H7 (cell line): ENCODE measurements around the gene HPN. TPM values are rescaled to one million over a fixed set of nuclear protein-coding genes. Genes with fewer than 3 reads are reported as not detected.
"Not testable (repeated sequence)": the region's sequence is repeated elsewhere in the genome, so short reads cannot be mapped to it uniquely, and the experiment has no call there.

Source experiments
- DNase-seq: peaks from one replicate; pipeline ENCODE4 v3.0.0; 2012
- H3K27me3 ChIP-seq: 2 replicates; pipeline ENCODE4 v1.6.0; 2011; ENCODE audit warnings: mild to moderate bottlenecking, low read length; ENCODE audit not compliant: control insufficient read depth, insufficient read depth
- H3K36me3 ChIP-seq: replicated peaks from 2 replicates; pipeline ENCODE4 v1.5.1; 2011; ENCODE audit warnings: low read length; ENCODE audit not compliant: control insufficient read depth, insufficient read depth
- H3K4me3 ChIP-seq: 2 replicates; pipeline ENCODE4 v1.5.1; 2011; ENCODE audit warnings: low read depth, mild to moderate bottlenecking, control low read depth, low read length, moderate library complexity; ENCODE audit not compliant: insufficient read depth
- total RNA-seq: library from RNA; depleted of rRNA; stranded (reverse); fragments of >200 nt; shearing (Covaris generic); gene quantifications from 2 replicates; pipeline ENCODE4 v1.2.3, GENCODE V29; 2014

Gene HPN
- total RNA-seq, 1 experiment from 2014 or later = 6.1 TPM

DNA sequence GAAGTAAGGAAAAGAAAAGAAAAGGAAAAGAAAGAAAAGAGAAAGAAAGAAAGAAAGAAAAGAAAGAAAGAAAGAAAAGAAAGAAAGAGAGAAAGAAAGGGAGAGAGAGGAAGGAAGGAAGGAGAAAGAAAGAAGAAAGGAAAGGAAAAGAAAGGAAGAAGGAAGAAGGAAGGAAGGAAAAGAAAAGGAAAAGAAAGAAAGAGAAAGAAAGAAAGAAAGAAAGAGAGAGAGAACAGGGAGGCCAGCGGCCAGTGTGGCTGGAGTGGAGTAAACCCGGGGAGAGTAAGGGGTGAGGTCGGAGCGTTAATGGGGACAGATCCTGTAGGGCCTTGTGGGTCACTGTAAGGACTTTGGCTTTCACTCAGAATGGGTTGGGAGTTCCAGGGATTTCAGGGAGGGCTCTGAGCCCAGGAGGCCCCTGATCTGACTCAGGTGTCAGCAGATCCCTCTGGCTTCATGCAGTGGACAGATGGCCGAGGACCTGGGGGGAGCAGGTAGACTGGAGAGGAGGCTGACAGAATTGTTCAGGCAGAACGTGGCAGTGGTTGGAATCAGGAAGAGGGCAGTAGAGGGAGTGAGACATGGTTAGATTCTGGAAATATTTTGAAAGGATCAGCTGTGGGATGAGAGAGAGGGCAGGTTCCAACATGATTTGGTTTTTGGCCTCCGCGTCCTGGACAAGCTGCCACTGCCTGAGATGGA, 54.3 kb downstream of the HPN start:
- H3K27me3 ChIP-seq = no peaks in the 10 kb centered on the region
- DNase-seq = peak; percentile 67
- H3K4me3 ChIP-seq = no peak overlapping the region
- no peaks in the 10 kb centered on the region for H3K36me3 ChIP-seq

DNA sequence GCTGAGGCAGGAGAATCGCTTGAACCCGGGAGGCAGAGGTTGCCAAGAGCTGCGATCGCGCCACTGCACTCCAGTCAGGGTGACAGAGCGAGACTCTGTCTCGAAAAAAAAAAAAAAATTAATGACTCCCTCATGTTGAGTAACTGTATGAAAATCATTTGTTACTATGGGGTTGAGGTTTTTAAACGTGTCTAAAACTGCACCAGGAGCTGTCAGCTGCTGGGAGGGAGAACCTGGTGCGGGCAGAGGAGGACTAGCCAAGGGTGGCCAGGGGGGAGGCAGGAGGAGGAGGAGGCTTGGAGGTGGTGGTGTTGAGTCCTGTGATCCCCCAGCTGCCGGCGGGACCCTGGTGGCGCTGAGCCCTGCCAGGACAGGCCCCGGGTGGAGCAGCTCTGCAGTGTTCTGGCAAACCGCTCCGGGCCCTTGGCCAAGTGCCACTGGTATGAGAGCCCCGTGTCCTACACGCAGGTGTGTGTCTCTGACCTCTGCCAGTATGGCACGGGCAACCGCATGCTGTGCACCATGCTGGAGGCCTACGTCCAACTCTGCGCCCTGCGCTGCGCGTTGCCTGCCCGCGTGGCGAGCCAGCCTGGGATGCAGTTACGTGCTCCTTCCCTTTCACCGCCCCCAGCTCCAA, 57.0 kb downstream of the HPN start:
- DNase-seq = no peak
- Histone ChIP-seq H3K27me3 (no peaks in the 10 kb centered on the region), H3K36me3 (no peaks in the 10 kb centered on the region), H3K4me3 (no peak overlapping the region)

DNA sequence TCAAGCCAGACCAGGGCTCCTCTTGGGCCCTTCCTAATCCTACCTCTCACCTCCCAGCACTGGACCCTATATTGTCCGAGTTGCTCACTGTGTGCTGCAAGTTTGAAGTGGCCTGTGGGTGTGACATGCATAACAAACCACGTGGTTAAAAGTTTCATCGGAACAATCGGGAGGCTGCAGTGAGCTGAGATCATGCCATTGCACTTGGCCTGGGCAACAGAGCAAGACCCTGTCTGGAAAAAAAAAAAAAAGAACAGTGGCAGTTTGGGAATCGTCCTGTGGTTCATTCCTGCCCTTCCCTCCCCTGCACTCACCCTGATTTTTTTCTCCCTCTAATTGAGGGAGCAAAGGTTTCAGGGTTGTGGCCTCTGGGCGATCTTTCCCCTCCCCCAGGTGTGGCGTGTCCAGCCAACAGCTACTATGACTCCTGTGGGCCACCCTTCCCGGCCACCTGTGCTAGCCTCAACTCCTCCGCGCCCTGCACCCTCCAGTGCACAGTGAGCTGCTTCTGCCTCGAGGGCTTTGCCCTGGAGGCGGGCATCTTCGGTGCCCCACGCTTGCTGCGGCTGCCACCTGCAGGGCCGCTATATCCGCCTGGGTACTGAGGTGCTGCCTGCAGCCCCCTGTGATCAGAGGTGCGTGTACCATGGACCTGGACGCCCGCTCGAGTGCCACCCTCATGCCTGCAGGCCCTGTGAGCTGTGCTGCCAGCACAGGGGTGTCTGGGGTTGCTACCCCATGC, 57.8 kb downstream of the HPN start:
- Histone ChIP-seq H3K4me3 (no peak overlapping the region), H3K27me3 (no peaks in the 10 kb centered on the region), H3K36me3 (no peaks in the 10 kb centered on the region)
- no peak for DNase-seq

DNA sequence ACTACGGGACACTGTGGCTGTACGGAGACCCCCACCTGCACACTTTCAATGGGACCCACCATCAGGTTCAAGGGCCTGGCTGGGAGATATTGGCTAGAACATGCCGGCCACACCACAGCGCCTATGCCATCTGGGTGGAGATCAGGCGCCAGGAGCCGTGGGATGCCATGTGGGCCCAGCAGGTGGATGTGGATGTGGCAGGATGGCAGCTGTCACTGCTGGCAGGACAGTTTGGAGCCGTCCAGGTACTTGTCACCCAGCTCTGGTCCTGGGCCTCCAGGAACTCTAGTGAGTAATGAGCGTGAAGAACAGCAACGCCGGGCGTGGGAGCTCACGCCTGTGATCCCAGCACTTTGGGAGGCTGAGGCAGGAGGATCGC, 58.4 kb downstream of the HPN start:
- no peaks in the 10 kb centered on the region for H3K27me3 ChIP-seq
- H3K36me3 ChIP-seq = no peaks in the 10 kb centered on the region
- H3K4me3 ChIP-seq = no peak overlapping the region
- no peak for DNase-seq

DNA sequence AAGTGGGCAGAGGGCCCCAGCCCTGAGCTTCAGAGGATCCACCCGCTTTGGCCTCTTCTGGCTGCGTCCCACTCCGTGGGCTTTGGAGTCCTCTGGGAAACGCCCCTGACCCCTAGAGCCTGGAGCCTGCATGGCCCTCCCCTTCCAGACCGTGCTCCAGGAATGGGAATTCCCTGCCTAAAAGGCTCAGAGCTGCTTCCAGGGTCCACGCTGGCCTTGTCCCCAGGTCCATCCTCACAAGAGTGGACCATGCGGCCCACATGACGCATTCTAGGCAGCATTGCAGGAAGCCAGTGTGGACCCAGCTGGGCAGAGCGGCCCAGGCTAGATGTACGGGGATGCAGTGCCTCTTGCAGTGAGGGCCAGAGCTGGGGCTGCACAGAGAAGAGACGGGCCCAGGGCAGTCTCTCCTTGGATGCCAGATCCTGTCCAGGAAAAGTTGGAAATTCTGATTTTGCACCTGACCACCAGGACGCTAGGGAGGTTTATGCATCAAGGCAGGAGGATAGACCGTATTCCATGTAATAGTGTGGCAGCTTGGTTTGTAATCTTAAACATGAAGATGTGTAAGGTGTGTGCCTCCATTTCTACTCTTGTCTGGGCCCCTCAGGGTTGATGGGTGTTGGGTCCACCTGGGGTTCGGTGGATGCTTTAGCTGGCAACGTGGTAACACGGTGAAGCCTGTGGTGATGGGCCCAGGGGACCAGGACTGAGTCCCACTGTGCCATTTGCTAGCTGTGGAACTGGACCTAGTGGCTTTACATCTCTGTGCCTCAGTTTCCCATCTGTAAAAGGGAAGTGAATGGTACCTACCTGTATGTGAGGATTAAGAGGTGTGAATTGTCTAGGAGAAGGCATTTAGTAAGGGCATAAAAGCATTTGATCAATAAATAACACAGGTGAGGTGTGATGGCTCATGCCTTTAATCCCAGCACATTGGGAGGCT, 59.3 kb downstream of the HPN start:
- H3K4me3 ChIP-seq = no peak overlapping the region

DNA sequence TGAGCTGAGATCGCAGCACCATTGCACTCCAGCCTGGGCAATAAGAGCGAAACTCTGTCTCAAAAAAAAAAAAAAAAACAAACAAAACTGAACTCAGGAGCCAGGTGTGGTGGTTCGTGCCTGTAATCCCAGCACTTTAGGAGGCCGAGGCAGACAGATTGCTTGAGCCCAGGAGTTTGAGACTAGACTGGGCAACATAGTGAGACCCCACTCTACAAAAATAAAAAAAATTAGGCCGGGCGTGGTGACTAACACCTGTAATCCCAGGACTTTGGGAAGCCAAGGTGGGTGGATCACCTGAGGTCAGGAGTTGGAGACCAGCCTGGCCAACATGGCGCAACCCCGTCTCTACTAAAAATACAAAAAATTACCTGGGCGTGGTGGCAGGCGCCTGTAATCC, 60.4 kb downstream of the HPN start:
- not testable (repeated sequence) for H3K27me3 ChIP-seq, DNase-seq, H3K36me3 ChIP-seq, H3K4me3 ChIP-seq

More for the DNA sequence above, 59.3 kb downstream of the HPN start:
- no peaks in the 10 kb centered on the region for H3K36me3 ChIP-seq
- peak; percentile 66 for DNase-seq
- no peaks in the 10 kb centered on the region for H3K27me3 ChIP-seq

DNA sequence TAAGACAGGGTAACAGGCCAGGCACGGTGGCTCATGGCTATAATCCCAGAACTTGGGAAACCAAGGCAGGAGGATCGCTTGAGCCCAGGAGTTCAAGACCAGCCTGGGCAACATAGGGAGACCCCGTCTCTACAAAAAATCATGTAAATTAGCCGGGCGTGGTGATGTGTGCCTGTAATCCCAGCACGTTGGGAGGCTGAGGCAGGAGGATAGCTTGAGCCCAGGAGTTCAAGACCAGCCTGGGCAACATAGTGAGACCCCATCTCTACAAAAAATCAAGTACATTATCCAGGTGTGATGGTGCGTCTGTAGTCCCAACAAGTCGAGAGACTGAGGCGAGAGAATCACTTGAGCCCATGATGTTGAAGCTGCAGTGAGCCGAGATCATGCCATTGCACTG, 62.1 kb downstream of the HPN start:
- not testable (repeated sequence) for H3K27me3 ChIP-seq, H3K36me3 ChIP-seq

DNA sequence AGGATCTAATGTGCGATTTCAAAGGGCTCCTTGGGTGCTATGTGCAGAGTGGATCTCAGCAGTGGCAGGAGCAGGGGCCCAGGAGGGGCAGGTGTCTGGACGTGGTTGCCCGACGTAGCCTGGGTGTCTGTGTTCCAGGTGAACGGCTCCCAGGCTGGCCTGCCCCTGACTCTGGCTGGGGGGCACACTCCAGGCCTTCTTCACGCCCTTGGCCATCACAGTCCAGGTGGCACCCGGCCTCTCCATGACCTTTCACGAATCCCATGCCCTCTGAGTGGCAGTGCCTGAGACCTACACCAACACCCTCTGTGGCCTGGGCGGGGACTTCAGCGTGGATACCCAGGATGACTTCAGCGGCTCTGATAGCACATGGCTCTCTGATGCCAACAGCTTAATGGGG, 62.8 kb downstream of the HPN start:
- no peaks in the 10 kb centered on the region for H3K36me3 ChIP-seq

More for the DNA sequence above, 62.1 kb downstream of the HPN start:
- not testable (repeated sequence) for DNase-seq, H3K4me3 ChIP-seq

DNA sequence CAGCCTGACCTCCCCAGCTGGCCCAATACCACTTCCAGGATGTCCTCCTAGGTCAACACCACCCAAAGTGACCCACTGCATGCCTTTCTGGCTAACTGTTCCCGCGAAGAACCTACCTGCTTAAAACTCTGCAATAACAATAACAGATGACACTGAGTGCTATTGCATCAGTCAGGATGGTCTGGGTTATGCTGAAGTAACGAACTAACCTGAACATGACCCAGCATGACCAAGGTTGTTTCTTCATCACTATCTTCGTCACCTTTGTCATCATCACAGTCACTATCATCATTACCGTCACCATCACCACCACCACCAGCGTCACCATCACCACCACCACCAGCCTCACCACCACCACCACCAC, 63.5 kb downstream of the HPN start:
- H3K36me3 ChIP-seq = no peaks in the 10 kb centered on the region
- no peak overlapping the region for H3K4me3 ChIP-seq
- H3K27me3 ChIP-seq = no peaks in the 10 kb centered on the region
- no peak for DNase-seq

More for the DNA sequence above, 62.8 kb downstream of the HPN start:
- DNase-seq = no peak
- Histone ChIP-seq H3K4me3 (no peak overlapping the region), H3K27me3 (no peaks in the 10 kb centered on the region)

DNA sequence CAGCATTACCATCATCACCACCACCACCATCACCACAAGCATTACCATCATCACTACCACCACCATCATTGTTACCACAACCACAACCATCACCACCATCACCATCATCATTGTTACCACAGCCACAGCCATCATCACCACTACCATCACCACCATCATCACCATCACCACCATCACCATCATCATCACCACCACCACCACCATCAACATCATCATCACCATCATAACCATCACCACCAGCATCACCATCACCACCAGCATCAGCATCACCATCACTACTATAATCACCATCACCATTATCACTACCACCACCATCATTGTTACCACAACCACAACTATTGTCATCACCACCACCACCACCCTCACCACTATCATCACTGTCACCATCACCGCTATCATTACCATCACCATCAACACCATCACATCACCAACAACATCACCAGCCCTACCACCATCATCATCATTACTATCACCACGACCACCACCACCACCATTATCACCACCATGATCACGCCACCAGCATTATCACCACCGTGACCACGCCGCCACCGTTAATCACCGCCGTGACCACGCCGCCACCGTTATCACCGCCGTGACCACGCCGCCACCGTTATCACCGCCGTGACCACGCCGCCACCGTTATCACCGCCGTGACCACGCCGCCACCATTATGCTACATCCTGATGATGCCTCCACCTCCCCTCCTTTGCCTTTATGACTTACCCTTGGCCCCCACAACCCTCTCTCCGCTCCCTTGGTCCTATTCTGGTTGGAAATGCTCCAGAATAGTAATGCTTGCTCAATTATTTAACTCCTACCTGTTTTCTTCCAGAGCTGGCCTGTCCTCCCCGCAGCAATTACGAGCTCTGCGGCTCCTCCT, 64.1 kb downstream of the HPN start:
- no peaks in the 10 kb centered on the region for H3K36me3 ChIP-seq
- peak; percentile 57 for DNase-seq
- no peak overlapping the region for H3K4me3 ChIP-seq
- H3K27me3 ChIP-seq = no peaks in the 10 kb centered on the region

DNA sequence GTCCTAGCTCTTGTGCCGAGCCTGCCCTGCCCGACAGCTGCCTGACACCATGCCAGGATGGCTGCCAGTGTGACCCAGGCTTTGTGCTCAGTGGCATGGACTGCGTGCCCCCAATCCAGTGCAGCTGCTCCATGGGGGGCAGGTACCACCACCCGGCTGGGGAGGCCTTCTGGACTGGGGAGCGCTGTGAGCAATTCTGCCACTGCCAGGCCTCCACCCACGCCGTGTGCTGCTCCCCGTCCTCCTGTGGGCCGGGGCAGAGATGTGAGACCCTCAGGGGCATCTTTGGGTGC, 64.7 kb downstream of the HPN start:
- DNase-seq = no peak
- no peak overlapping the region for H3K4me3 ChIP-seq
- H3K36me3 ChIP-seq = no peaks in the 10 kb centered on the region
- H3K27me3 ChIP-seq = no peaks in the 10 kb centered on the region

DNA sequence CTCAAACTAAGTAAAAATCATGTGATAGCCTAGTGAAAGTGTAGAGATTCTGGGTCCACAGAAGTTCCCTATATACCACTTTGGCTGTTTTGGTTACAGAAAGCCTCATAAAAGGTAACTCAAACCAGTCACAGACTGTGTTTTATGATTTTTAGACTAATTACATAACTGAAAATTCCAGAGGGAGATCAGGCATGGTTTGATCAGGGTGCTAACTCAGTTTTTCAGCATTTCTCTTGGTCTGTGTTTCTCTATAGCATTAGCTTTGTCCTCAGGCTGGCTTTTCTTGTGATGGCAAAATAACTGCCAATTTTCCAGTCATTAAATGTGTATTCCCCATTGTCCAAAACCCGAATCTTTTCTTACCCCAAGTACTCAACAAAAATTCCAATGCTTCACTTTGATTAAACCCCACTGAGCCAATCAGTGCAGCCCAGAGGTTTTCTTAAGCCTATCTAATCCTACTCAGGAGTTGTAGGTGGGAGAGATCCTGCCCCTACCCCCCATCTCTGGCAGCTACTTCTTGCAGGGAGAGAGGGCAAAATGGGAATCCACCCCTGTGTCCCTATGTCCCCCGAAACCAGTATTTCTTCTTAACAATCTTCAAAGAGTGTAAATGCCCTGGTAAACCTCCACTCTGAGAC, 65.5 kb downstream of the HPN start:
- no peaks in the 10 kb centered on the region for H3K27me3 ChIP-seq
- DNase-seq = no peak
- H3K36me3 ChIP-seq = no peaks in the 10 kb centered on the region
- no peak overlapping the region for H3K4me3 ChIP-seq

DNA sequence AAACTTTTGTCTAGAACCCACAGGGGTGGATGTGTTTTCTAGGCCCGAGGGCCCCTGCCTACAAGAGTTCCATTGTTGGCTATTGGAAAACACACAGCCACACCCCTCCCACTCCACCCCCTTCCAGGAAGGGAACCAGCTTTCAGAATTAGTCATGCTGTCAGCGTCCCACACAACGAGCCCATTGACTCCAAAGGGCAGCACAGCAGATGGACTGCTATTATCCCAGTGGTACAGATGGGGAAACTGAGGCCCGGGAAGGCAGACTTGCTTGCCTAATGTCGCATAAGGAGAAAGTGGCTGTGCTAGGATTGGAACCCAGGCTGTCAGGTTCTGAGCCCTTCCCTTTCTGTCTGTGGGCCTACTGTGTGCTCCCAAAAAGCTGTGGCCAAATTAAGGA, 66.0 kb downstream of the HPN start:
- DNase-seq = no peak
- Histone ChIP-seq H3K27me3 (no peaks in the 10 kb centered on the region), H3K36me3 (no peaks in the 10 kb centered on the region), H3K4me3 (no peak overlapping the region)
